ENCODE results near the gene CAPN8.

The CAPN8 gene

GRCh38 chr1:223620297-223620897 is 45.1 kb downstream of the CAPN8 start:
- DNase-seq (ENCODE audit: low read depth in 2 of 2, low spot score in 1 of 2): no peak

GRCh38 chr1:223618680-223619079 is 46.8 kb downstream of the CAPN8 start:
- DNase-seq (ENCODE audit: low read depth in 2 of 2, low spot score in 1 of 2): no peak

- DNase-seq (ENCODE audit: low read depth in 2 of 2, low spot score in 1 of 2): no peak
These were observed 48.0 kb downstream of the CAPN8 start for GRCh38 chr1:223617323-223618070.

GRCh38 chr1:223616586-223616985 is 48.9 kb downstream of the CAPN8 start:
- no peak for DNase-seq (ENCODE audit: low read depth in 2 of 2, low spot score in 1 of 2)

GRCh38 chr1:223611936-223612335 is 53.6 kb downstream of the CAPN8 start:
- DNase-seq (ENCODE audit: low read depth in 2 of 2, low spot score in 1 of 2): no peak

- DNase-seq (ENCODE audit: low read depth in 2 of 2, low spot score in 1 of 2): no peak
These were observed 55.5 kb downstream of the CAPN8 start for GRCh38 chr1:223609977-223610376.

- DNase-seq (ENCODE audit: low read depth in 2 of 2, low spot score in 1 of 2): no peak
These were observed 56.4 kb downstream of the CAPN8 start for GRCh38 chr1:223609066-223609465.

- DNase-seq (ENCODE audit: low read depth in 2 of 2, low spot score in 1 of 2): no peak
These were observed 107.0 kb downstream of the CAPN8 start for GRCh38 chr1:223558512-223558911.

- DNase-seq (ENCODE audit: low read depth in 2 of 2, low spot score in 1 of 2): no peak
These were observed 108.4 kb downstream of the CAPN8 start for GRCh38 chr1:223557130-223557475.

- DNase-seq (ENCODE audit: low read depth in 2 of 2, low spot score in 1 of 2): no peak
These were observed 108.9 kb downstream of the CAPN8 start for GRCh38 chr1:223556414-223557129.

GRCh38 chr1:223553957-223554356 is 111.5 kb downstream of the CAPN8 start:
- DNase-seq (ENCODE audit: low read depth in 2 of 2, low spot score in 1 of 2): no peak

- no peak for DNase-seq (ENCODE audit: low read depth in 2 of 2, low spot score in 1 of 2)
These were observed 113.9 kb downstream of the CAPN8 start for GRCh38 chr1:223551610-223552009.

- no peak for DNase-seq (ENCODE audit: low read depth in 2 of 2, low spot score in 1 of 2)
These were observed 115.8 kb downstream of the CAPN8 start for GRCh38 chr1:223549740-223550139.

- no peak for DNase-seq (ENCODE audit: low read depth in 2 of 2, low spot score in 1 of 2)
These were observed 118.0 kb downstream of the CAPN8 start for GRCh38 chr1:223547316-223548114.

- no peak for DNase-seq (ENCODE audit: low read depth in 2 of 2, low spot score in 1 of 2)
These were observed 120.2 kb downstream of the CAPN8 start for GRCh38 chr1:223545343-223545742.

- DNase-seq (ENCODE audit: low read depth in 2 of 2, low spot score in 1 of 2): no peak
These were observed 121.9 kb downstream of the CAPN8 start for GRCh38 chr1:223543560-223543959.

GRCh38 chr1:223542831-223543230 is 122.7 kb downstream of the CAPN8 start:
- DNase-seq (ENCODE audit: low read depth in 2 of 2, low spot score in 1 of 2): no peak

- no peak for DNase-seq (ENCODE audit: low read depth in 2 of 2, low spot score in 1 of 2)
These were observed 124.9 kb downstream of the CAPN8 start for GRCh38 chr1:223540485-223541106.

GRCh38 chr1:223539750-223540149 is 125.8 kb downstream of the CAPN8 start:
- DNase-seq (ENCODE audit: low read depth in 2 of 2, low spot score in 1 of 2): no peak

GRCh38 chr1:223538981-223539380 is 126.5 kb downstream of the CAPN8 start:
- no peak for DNase-seq (ENCODE audit: low read depth in 2 of 2, low spot score in 1 of 2)

GRCh38 chr1:223535319-223535718 is 130.2 kb downstream of the CAPN8 start:
- no peak for DNase-seq (ENCODE audit: low read depth in 2 of 2, low spot score in 1 of 2)
